A549 (cell line): Measurements from ENCODE around the gene B3GNT5. TPM values are rescaled to one million over a fixed set of nuclear protein-coding genes. Genes with fewer than 3 reads are reported as not detected.

Source experiments
- ATAC-seq, 2 experiments: fragments of 200-7000 bp in 1 of 2; fragments of >200 bp in 1 of 2; cut with Nextera tagmentation in 1 of 2; cut with Tn5 transposase in 1 of 2; 3 replicates each; pipeline versions ENCODE4 v1.8.0 to v1.9.1; 2018 to 2020; ENCODE audit warnings: mild to moderate bottlenecking in 1 of 2, moderate library complexity in 1 of 2
- CTCF ChIA-PET: fragments of 300-600 bp; sonication (Branson Sonifier 250); formaldehyde crosslinking; extraction: SDS; loops from one replicate; lab custom pipeline; 2021; ENCODE audit warnings: antibody characterized with exemption, inconsistent platforms; lab: Yijun Ruan, JAX
- POLR2A ChIA-PET: fragments of 350-600 bp; formaldehyde crosslinking; extraction: SDS; loops from one replicate; lab custom pipeline; 2021; ENCODE audit warnings: antibody characterized with exemption, inconsistent platforms; lab: Yijun Ruan, JAX
- DNase-seq, 2 experiments: peaks; one replicate each; pipeline versions ENCODE4 v3.0.0 to v3.0.0-alpha.2; 2011 to 2016; ENCODE audit warnings: low read depth in 1 of 2, low spot score in 1 of 2
- FAIRE-seq: peaks from 2 replicates; lab custom pipeline; 2011; peaks lifted over from hg19 to GRCh38; lab: Jason Lieb, UNC
- H3K27ac ChIP-seq, 2 experiments: fragments of >200 bp; sonication (Bioruptor Twin); formaldehyde crosslinking; 3 replicates each; pipeline ENCODE4 v1.5.1; 2016 to 2017
- H3K4me1 ChIP-seq: fragments of >200 bp; sonication (Bioruptor Twin); formaldehyde crosslinking; 3 replicates; pipeline ENCODE4 v1.6.1; 2016
- H3K4me2 ChIP-seq: fragments of >200 bp; sonication (Bioruptor Twin); formaldehyde crosslinking; 3 replicates; pipeline ENCODE4 v1.6.1; 2016
- H3K4me3 ChIP-seq: fragments of >200 bp; sonication (Bioruptor Twin); formaldehyde crosslinking; 3 replicates; pipeline ENCODE4 v1.5.1; 2016
- H3K9me3 ChIP-seq: fragments of >200 bp; sonication (Bioruptor Twin); formaldehyde crosslinking; 3 replicates; pipeline ENCODE4 v1.6.1; 2016
- ATOH8 ChIP-seq: fragments of 250-450 bp; sonication (Bioruptor Pico); IDR thresholded peaks from 2 replicates; pipeline ENCODE4 v1.5.0; 2020; ENCODE audit warnings: low read depth, mild to moderate bottlenecking, moderate library complexity
- BHLHE40 ChIP-seq: IDR thresholded peaks from 2 replicates; pipeline ENCODE4 v1.6.1; 2012; ENCODE audit warnings: low read depth, low read length, inconsistent platforms
- CHD4 ChIP-seq: fragments of 200-600 bp; sonication (generic); IDR thresholded peaks from 2 replicates; pipeline ENCODE4 v1.6.1; 2016; ENCODE audit warnings: antibody characterized with exemption, mild to moderate bottlenecking, borderline replicate concordance
- EHF ChIP-seq: fragments of 250-450 bp; sonication (Bioruptor Pico); IDR thresholded peaks from 2 replicates; pipeline ENCODE4 v1.5.0; 2020; ENCODE audit warnings: mild to moderate bottlenecking
- EP300 ChIP-seq, 2 experiments: fragments of >200 bp; sonication (Bioruptor Twin); formaldehyde crosslinking; IDR thresholded peaks; 2 replicates in 1 of 2; 3 replicates in 1 of 2; pipeline ENCODE4 v1.6.1; 2016 to 2017
- FOSB ChIP-seq: fragments of 250-450 bp; sonication (Bioruptor Pico); IDR thresholded peaks from 2 replicates; pipeline ENCODE4 v1.5.0; 2020; ENCODE audit warnings: mild to moderate bottlenecking, moderate library complexity
- FOXS1 ChIP-seq: fragments of 250-450 bp; sonication (Bioruptor Pico); IDR thresholded peaks from 2 replicates; pipeline ENCODE4 v1.5.0; 2020; ENCODE audit warnings: mild to moderate bottlenecking, moderate library complexity
- GATA3 ChIP-seq: IDR thresholded peaks from 2 replicates; pipeline ENCODE4 v1.6.1; 2012; ENCODE audit warnings: borderline replicate concordance
- HDAC2 ChIP-seq: fragments of 200-600 bp; sonication (generic); IDR thresholded peaks from 2 replicates; pipeline ENCODE4 v1.6.1; 2016
- HES2 ChIP-seq: fragments of >200 bp; sonication (Bioruptor Twin); formaldehyde crosslinking; IDR thresholded peaks from 2 replicates; pipeline ENCODE4 v1.6.1; 2016
- HOXA7 ChIP-seq: fragments of 250-450 bp; sonication (Bioruptor Pico); IDR thresholded peaks from 2 replicates; pipeline ENCODE4 v1.5.0; 2020; ENCODE audit warnings: mild to moderate bottlenecking, moderate library complexity
- JUNB ChIP-seq: fragments of >200 bp; sonication (Bioruptor Twin); formaldehyde crosslinking; IDR thresholded peaks from 2 replicates; pipeline ENCODE4 v1.6.1; 2016
- KDM5A ChIP-seq: fragments of 200-600 bp; sonication (generic); IDR thresholded peaks from 2 replicates; pipeline ENCODE4 v1.6.1; 2016; ENCODE audit warnings: antibody characterized with exemption, mild to moderate bottlenecking
- MAZ ChIP-seq: fragments of 150-350 bp; IDR thresholded peaks from 2 replicates; pipeline ENCODE4 v1.6.1; 2014; ENCODE audit warnings: antibody characterized with exemption, low read depth, low read length, borderline replicate concordance
- MYC ChIP-seq: IDR thresholded peaks from 2 replicates; pipeline ENCODE4 v1.6.1; 2012; ENCODE audit warnings: mild to moderate bottlenecking, inconsistent platforms, low read length, improper control_type of control experiment, borderline replicate concordance
- NPAS2 ChIP-seq: fragments of 250-450 bp; sonication (Bioruptor Pico); IDR thresholded peaks from 2 replicates; pipeline ENCODE4 v1.8.0; 2022; ENCODE audit warnings: mild to moderate bottlenecking, moderate library complexity, borderline replicate concordance
- NR3C1 ChIP-seq: fragments of >200 bp; sonication (Bioruptor Twin); formaldehyde crosslinking; IDR thresholded peaks from 3 replicates; pipeline ENCODE4 v1.6.1; 2017
- PBX3 ChIP-seq: IDR thresholded peaks from 2 replicates; pipeline ENCODE4 v1.6.1; 2012
- POLR2A ChIP-seq: IDR thresholded peaks from 2 replicates; pipeline ENCODE4 v1.6.1; 2012; ENCODE audit warnings: mild to moderate bottlenecking, low read length
- POLR2AphosphoS2 ChIP-seq: conservative IDR thresholded peaks from 2 replicates; pipeline ENCODE4 v1.6.1; 2012; ENCODE audit warnings: low read length, improper control_type of control experiment, inconsistent platforms
- RCOR1 ChIP-seq: fragments of 150-350 bp; IDR thresholded peaks from 2 replicates; pipeline ENCODE4 v1.6.1; 2014; ENCODE audit warnings: antibody characterized with exemption, low read length, low read depth
- RNF2 ChIP-seq: fragments of 200-600 bp; sonication (generic); IDR thresholded peaks from 2 replicates; pipeline ENCODE4 v1.6.1; 2016; ENCODE audit warnings: low read depth, mild to moderate bottlenecking, antibody characterized with exemption, moderate library complexity, borderline replicate concordance
- SMC3 ChIP-seq: fragments of >200 bp; sonication (Bioruptor Twin); formaldehyde crosslinking; IDR thresholded peaks from 3 replicates; pipeline ENCODE4 v1.6.1; 2018; ENCODE audit warnings: inconsistent platforms
- SREBF2 ChIP-seq: fragments of 450-650 bp; IDR thresholded peaks from 2 replicates; pipeline ENCODE4 v1.6.1; 2014; ENCODE audit warnings: mild to moderate bottlenecking, moderate library complexity
- TP53 ChIP-seq: fragments of 250-450 bp; sonication (Bioruptor Pico); IDR thresholded peaks from 2 replicates; pipeline ENCODE4 v1.5.0; 2021; ENCODE audit warnings: mild to moderate bottlenecking, moderate library complexity
- ZSCAN20 ChIP-seq: fragments of 250-450 bp; sonication (Bioruptor Pico); IDR thresholded peaks from 2 replicates; pipeline ENCODE4 v1.8.0; 2022; ENCODE audit warnings: mild to moderate bottlenecking, moderate library complexity
- WGBS: methylation state at CpG from one replicate; pipeline ENCODE4 v1.1.6; 2017; ENCODE audit errors: missing lambda C conversion rate; 5-methylcytosine and 5-hydroxymethylcytosine counted together
- polyA plus RNA-seq, 4 experiments: library from polyadenylated mRNA; depleted of rRNA in 3 of 4; stranded (reverse); fragments of >200 nt; fragmentation: RNase III in 1 of 4; extraction: RNeasy Plus Mini Kit Qiagen cat#74134 plus additional on column Dnase treatment in 1 of 4; gene quantifications; 2 replicates in 3 of 4; 3 replicates in 1 of 4; pipeline ENCODE4 v1.2.3, GENCODE V29; 2011 to 2017
- TF ChIP-seq, protein P1 (sequence below): fragments of >200 bp; sonication (Bioruptor Twin); formaldehyde crosslinking; IDR thresholded peaks from 3 replicates; pipeline ENCODE4 v1.5.1; 2016

The B3GNT5 gene
- polyA plus RNA-seq, 2 of the 4 experiments (the other 2 are of a cell fraction), result 4.7 to 11.7 TPM

DNA sequence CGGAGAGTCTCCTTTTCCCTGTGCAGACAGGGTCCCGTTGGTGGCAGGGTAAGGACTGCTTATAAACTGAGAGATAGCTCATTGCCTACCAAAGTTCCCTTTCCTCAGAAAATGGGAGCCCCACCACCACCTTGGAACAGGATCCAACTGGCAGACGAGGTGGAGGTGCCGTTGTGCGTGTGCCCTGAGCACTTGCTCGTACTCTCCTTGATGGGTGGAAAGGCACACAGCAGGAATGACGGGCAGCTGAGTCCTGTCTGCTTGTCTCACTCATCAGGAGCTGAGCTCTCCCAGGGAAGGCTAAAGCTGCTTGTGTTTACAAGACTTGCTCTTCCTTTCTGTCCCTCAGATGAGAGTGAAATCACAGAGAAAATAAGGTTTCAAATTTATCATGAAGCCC lies 60.7 kb downstream of the B3GNT5 start (continued):
- TF ChIP-seq HES2, result no peak
- no peak for TF ChIP-seq RNF2
- no peak for TF ChIP-seq RCOR1
- TF ChIP-seq GATA3, result no peak

- H3K4me2 ChIP-seq, result no peak overlapping the region
- no peak for FAIRE-seq
- H3K4me1 ChIP-seq, result 0 out of 3 replicates have a peak, but pooled peaks cover 3% of the 10 kb centered on the region
- H3K27ac ChIP-seq, result no peak overlapping the region
- no peaks in the 10 kb centered on the region for H3K9me3 ChIP-seq
- no peak for TF ChIP-seq NR3C1
- no peak for TF ChIP-seq MAZ
- no peak for TF ChIP-seq JUNB
- TF ChIP-seq PBX3, result no peak
- TF ChIP-seq CHD4, result no peak
- TF ChIP-seq MYC, result no peak
- no peak for TF ChIP-seq POLR2A
- TF ChIP-seq EHF, result no peak
- no peak for TF ChIP-seq BHLHE40
- TF ChIP-seq EP300 (IDR thresholded peaks at IDR 0.05), result no peak
- no peak for TF ChIP-seq ZSCAN20
- no peak for TF ChIP-seq KDM5A
- TF ChIP-seq NPAS2 (CRISPR knock-in tag), result no peak
- WGBS, result 91% methylated on average over 8 of the region's 8 CpGs
- ATAC-seq, result no peak
- H3K4me3 ChIP-seq, result no peak overlapping the region
- CTCF ChIA-PET, result interaction anchor here (1.2 kb wide), 1 partner anchor 131 kb away, joined by 5 read pairs; no protein-coding TSS in a partner anchor
- no peak for DNase-seq
- POLR2A ChIA-PET, result no interaction called here
Observed at GRCh38 chr3:183315739-183316138, 62.7 kb downstream of the B3GNT5 start.

DNA sequence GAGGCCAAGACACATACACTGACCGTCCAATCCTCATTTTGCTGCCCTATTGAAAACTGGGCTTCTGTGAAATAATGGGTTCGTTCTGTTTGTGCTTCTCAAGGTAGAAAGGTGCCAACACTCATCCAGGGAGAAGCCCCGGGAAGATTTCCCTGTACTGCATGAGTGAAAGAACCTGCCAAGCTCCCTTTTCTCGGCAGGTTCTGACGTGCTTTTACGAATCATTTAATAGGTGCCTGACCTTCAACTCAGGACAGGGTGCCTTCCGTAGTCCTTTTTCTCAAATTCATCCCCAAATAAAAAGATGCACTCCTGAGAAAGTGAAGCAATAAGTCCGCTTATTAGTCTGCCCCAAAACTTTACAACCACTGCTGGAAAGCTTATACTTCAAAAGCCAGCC lies 64.2 kb downstream of the B3GNT5 start:
- 76% methylated on average over 8 of the region's 8 CpGs for WGBS
- FAIRE-seq (no peak), DNase-seq (no peak)

More for the DNA sequence above, 64.2 kb downstream of the B3GNT5 start:
- ATAC-seq, result no peak
- no peak overlapping the region for H3K4me2 ChIP-seq
- TF ChIP-seq SMC3 (no peak), NPAS2 (CRISPR knock-in tag) (no peak), POLR2AphosphoS2 (no peak), TP53 (CRISPR knock-in tag) (no peak), MAZ (no peak), FOSB (CRISPR knock-in tag) (no peak), ATOH8 (CRISPR knock-in tag) (no peak), SREBF2 (no peak), HOXA7 (CRISPR knock-in tag) (no peak), NR3C1 (no peak), ZSCAN20 (no peak), HDAC2 (no peak), MYC (no peak), FOXS1 (CRISPR knock-in tag) (no peak)
- TF ChIP-seq, protein P1, sequence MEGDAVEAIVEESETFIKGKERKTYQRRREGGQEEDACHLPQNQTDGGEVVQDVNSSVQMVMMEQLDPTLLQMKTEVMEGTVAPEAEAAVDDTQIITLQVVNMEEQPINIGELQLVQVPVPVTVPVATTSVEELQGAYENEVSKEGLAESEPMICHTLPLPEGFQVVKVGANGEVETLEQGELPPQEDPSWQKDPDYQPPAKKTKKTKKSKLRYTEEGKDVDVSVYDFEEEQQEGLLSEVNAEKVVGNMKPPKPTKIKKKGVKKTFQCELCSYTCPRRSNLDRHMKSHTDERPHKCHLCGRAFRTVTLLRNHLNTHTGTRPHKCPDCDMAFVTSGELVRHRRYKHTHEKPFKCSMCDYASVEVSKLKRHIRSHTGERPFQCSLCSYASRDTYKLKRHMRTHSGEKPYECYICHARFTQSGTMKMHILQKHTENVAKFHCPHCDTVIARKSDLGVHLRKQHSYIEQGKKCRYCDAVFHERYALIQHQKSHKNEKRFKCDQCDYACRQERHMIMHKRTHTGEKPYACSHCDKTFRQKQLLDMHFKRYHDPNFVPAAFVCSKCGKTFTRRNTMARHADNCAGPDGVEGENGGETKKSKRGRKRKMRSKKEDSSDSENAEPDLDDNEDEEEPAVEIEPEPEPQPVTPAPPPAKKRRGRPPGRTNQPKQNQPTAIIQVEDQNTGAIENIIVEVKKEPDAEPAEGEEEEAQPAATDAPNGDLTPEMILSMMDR, result no peak
- TF ChIP-seq, all 56 proteins: peak for 0
- 0 out of 3 replicates have a peak, but pooled peaks cover 3% of the 10 kb centered on the region for H3K4me1 ChIP-seq
- no peak overlapping the region for H3K27ac ChIP-seq
- ChIA-PET POLR2A (no interaction called here), CTCF (no interaction called here)
- H3K9me3 ChIP-seq, result no peaks in the 10 kb centered on the region
- no peak overlapping the region for H3K4me3 ChIP-seq
